GM12872 (cell line): ENCODE measurements around the gene MID1IP1.

Experiments
- TF ChIP-seq, protein P1 (sequence below): IDR thresholded peaks from 3 replicates; pipeline ENCODE4 v1.5.1; 2011; ENCODE audit warnings: low read depth, mild to moderate bottlenecking, low read length, moderate library complexity; ENCODE audit not compliant: insufficient read depth

Gene MID1IP1

DNA sequence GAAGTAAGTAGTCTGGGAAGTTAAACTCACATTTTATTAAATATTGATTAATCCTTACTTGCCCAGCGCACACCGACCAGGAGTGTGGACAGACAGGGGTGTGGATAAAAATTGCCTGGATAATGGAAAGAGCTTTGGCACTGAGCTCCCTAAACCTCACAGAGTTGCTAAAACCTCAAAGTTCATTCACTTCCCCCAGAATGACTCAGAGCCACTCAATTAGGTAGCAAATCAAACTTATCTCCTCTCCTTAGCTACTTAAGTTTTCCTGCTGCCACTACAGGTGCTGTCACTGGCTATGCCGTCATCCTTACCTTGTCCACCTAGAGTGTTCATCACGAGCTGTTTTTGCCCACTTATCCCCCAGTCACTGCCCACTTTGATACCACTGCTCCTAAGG, 27.0 kb upstream of the MID1IP1 start:
- TF ChIP-seq, protein P1, sequence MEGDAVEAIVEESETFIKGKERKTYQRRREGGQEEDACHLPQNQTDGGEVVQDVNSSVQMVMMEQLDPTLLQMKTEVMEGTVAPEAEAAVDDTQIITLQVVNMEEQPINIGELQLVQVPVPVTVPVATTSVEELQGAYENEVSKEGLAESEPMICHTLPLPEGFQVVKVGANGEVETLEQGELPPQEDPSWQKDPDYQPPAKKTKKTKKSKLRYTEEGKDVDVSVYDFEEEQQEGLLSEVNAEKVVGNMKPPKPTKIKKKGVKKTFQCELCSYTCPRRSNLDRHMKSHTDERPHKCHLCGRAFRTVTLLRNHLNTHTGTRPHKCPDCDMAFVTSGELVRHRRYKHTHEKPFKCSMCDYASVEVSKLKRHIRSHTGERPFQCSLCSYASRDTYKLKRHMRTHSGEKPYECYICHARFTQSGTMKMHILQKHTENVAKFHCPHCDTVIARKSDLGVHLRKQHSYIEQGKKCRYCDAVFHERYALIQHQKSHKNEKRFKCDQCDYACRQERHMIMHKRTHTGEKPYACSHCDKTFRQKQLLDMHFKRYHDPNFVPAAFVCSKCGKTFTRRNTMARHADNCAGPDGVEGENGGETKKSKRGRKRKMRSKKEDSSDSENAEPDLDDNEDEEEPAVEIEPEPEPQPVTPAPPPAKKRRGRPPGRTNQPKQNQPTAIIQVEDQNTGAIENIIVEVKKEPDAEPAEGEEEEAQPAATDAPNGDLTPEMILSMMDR: no peak

DNA sequence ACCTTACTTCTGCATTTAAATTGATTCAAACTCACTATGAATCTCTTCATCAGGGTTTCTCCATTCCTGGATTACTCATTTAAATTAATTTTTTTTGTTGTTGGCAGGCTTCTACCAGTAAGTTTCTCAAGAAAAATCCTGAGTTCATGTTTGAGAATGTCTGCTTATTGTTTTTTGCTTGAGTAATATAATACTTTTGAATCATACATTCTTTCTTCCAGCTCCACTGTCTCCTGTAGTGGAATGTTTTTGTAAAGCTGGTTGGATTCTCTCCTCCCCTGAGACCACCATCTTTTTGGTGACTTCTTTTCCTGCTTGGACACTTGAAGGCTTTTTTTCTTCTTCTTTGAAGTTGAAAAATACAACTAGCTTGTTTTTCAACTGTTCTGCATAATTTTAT, 4.3 kb upstream of the MID1IP1 start:
- TF ChIP-seq, protein P1: no peak

DNA sequence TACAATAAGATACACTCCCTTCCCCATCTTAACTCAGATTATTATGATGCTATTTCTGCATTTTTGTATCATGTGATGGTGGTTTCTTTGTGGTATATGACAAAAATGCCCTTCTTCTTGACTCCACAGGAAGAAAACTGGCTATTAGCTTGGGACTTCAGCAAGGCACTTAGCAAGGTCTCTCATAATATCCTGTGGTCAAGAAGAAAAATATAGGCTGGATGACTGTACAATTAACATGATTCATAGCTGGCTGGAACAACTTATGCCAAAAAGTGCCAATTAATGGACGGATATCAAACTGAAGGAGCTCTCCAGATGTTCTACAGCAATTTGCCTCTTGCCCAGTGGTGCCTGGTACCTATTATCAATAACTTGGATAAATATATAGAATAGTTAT, 2.3 kb upstream of the MID1IP1 start:
- TF ChIP-seq, protein P1: no peak

DNA sequence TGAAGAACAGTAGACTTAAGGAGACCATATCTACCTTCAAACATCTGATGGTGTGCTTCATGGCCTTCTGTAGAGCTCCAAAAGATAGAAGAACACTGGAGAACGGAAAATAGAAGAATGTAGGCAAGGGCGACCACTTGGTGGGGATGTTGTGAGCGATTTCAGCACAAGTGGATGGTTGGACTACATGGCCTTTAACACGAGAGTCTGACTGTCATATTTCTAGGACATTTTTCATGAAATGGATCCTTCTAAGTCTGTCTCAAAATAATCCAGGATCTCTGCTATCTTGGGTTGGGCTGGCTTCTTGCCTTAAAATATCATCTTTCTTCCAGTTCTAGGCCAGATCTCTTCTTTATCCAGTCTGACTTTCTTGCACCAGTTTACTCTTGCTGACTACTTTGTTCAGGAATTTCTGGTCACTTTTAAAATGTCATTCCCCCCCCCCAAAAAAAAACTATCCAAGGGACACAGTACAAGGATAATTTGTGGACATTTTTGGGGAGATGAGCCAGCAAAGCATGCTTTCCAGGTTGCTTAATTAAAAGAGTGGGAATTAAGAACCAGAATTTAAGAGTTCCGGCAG, 1.2 kb upstream of the MID1IP1 start:
- TF ChIP-seq, protein P1: no peak

DNA sequence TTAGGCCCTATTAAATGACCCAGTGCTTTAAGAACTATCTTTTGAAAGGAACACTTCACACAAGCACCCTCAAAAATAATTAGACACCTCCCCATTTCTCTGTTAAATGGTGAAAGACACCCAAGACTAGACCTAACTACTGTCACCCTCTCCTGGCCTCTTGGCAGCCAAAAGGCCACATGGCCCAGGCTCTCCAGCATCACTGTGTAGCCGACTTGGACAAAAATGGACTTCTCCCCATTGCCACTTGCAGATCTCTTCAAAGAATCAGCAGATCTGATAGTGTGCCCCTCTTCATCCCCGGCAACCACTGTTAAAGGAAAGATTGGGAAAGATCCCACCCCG, 2.0 kb downstream of the MID1IP1 start:
- TF ChIP-seq, protein P1: no peak

DNA sequence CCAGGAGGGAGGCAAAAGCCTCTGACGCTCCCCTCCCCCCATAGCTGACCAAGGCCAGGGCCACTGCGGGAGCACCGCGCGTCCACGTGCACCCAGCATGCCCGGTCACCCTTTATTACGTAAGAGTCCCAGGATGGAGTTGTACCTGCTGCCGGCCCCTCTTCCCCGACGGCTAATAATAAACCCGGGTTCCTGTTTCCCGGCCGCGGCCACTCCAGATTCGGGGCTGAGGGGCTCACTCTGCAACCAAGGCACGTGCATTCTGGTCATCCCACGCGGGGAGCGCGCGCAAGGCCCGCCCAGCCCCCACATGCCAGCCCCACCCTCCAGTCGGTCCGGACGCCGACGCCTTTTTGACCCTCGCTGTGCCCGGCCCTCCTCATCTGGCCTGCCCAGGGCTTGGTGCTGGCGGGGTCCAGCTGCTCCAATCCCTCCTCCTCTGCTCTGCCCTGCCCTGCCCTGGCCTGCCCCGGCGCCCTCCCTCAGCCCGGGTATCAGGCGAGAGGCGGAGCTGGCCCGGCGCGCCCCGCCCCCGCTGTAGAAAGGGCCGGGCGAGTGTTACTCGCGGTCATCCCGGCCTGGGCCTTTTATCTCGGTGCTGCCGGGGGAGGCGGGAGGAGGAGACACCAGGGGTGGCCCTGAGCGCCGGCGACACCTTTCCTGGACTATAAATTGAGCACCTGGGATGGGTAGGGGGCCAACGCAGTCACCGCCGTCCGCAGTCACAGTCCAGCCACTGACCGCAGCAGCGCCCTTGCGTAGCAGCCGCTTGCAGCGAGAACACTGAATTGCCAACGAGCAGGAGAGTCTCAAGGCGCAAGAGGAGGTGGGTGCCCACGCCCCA, 2.6 kb downstream of the MID1IP1 start:
- TF ChIP-seq, protein P1: no peak

DNA sequence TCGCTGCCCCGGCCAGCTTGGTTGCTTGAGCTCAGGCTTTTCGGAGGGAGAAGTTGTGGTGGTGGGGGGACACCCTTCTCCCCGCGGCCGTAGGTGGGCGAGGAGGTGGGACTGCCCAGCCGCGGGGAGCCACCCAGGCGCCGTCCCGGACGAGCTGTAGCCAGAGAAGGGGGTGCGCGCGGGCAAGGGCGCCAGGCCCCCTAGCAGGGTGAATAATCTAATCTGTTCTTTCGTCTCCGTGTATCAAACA, 3.1 kb downstream of the MID1IP1 start:
- TF ChIP-seq, protein P1: no peak
